Measurements from ENCODE around the gene LRRC18. TPM values are rescaled to one million over a fixed set of nuclear protein-coding genes. Genes with fewer than 3 reads are reported as not detected.

Gene LRRC18
- polyA plus RNA-seq, 1 of the 3 experiments (the other 2 are of a cell fraction) = not detected

DNA sequence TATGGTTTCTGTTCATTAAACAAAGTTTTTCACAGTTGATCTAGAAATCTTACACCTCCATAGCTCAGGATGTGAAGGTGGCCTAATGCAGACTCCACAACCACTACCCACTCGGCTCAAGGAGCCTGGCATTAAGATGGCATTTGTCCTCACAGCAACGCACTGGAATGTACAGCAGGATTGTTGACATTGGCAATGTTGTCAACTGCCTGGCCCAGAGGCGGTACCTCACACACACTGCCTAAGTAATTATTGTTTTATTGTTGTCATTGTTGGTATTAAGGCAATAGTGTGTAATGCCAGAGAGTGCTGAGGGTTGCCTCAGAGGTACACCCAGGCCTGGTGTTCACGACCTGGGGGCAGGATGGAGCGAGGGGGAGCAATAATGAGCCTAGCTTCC lies 38.3 kb downstream of the LRRC18 start:
- no peak for DNase-seq
- Histone ChIP-seq H3K79me2 (ENCODE audit: insufficient read depth) (no peaks in the 10 kb centered on the region), H3K4me1 (ENCODE audit: control insufficient read depth in 1 of 2, insufficient read depth in 2 of 2, low read depth in 1 of 2, low read length in 1 of 2) (no peaks in the 10 kb centered on the region), H3K9me2 (no peaks in the 10 kb centered on the region), H3K4me2 (no peak overlapping the region), H4K20me1 (ENCODE audit: insufficient read depth) (no peaks in the 10 kb centered on the region), H3K9me3 (no peaks in the 10 kb centered on the region), H3K27ac (ENCODE audit: low read depth in 2 of 2, low read length in 1 of 2) (no peak overlapping the region), H3K9ac (no peak overlapping the region), H2AFZ (ENCODE audit: low read depth) (no peak overlapping the region), H3F3A (replicated peaks; ENCODE audit: insufficient read depth) (no peaks in the 10 kb centered on the region), H3K36me3 (replicated peaks in 1 of 2; ENCODE audit: control insufficient read depth in 1 of 2, insufficient read depth in 2 of 2, low read length in 1 of 2) (no peaks in the 10 kb centered on the region), H3K27me3 (ENCODE audit: insufficient read depth) (no peaks in the 10 kb centered on the region), H3K4me3 (ENCODE audit: low read depth in 2 of 2, low read length in 1 of 2) (no peak overlapping the region)
- 29% methylated on average over 5 of the region's 5 CpGs for WGBS (ENCODE audit: low lambda C conversion rate)
- TF ChIP-seq, protein P1, sequence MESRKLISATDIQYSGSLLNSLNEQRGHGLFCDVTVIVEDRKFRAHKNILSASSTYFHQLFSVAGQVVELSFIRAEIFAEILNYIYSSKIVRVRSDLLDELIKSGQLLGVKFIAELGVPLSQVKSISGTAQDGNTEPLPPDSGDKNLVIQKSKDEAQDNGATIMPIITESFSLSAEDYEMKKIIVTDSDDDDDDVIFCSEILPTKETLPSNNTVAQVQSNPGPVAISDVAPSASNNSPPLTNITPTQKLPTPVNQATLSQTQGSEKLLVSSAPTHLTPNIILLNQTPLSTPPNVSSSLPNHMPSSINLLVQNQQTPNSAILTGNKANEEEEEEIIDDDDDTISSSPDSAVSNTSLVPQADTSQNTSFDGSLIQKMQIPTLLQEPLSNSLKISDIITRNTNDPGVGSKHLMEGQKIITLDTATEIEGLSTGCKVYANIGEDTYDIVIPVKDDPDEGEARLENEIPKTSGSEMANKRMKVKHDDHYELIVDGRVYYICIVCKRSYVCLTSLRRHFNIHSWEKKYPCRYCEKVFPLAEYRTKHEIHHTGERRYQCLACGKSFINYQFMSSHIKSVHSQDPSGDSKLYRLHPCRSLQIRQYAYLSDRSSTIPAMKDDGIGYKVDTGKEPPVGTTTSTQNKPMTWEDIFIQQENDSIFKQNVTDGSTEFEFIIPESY (IDR thresholded peaks at IDR 0.05; ENCODE audit: borderline replicate concordance, low read depth) = no peak
- TF ChIP-seq SMC3 (IDR thresholded peaks at IDR 0.05; ENCODE audit: low read depth, low read length) (no peak), MXI1 (IDR thresholded peaks at IDR 0.05; ENCODE audit: low read depth, low read length) (no peak)
- TF ChIP-seq, protein P2, sequence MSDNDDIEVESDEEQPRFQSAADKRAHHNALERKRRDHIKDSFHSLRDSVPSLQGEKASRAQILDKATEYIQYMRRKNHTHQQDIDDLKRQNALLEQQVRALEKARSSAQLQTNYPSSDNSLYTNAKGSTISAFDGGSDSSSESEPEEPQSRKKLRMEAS (IDR thresholded peaks at IDR 0.05; ENCODE audit: low read depth) = no peak
- TF ChIP-seq, protein P3, sequence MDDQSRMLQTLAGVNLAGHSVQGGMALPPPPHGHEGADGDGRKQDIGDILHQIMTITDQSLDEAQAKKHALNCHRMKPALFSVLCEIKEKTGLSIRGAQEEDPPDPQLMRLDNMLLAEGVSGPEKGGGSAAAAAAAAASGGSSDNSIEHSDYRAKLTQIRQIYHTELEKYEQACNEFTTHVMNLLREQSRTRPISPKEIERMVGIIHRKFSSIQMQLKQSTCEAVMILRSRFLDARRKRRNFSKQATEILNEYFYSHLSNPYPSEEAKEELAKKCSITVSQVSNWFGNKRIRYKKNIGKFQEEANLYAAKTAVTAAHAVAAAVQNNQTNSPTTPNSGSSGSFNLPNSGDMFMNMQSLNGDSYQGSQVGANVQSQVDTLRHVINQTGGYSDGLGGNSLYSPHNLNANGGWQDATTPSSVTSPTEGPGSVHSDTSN (IDR thresholded peaks at IDR 0.05) = no peak
- POLR2A ChIA-PET = no interaction called here
- CTCF ChIA-PET = interaction anchor here (1.1 kb wide), 1 partner anchor 263 kb away, joined by 3 read pairs; no protein-coding TSS in a partner anchor

DNA sequence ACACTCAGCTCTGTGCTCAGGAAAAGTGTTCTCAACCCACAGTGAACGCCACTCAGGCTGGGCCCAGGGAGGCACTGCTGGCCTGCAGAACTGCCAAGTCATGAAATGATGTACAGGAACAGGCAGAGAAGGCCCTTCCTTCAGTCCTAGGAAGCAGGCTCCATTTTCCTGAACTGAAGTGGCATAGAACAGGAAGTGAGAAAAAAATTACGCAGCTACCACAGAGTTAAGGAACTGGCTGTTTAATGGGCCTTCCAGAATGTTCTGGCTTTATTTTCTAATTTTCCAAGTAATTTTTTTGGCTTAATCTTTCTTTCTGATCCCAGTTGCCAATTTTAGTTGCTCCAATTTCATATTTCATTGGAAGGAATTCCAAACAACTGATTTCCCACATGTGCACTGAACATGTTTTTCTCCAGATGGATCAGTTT lies 39.3 kb downstream of the LRRC18 start:
- Histone ChIP-seq H3K36me3 (replicated peaks in 1 of 2; ENCODE audit: control insufficient read depth in 1 of 2, insufficient read depth in 2 of 2, low read length in 1 of 2) (no peaks in the 10 kb centered on the region), H3K79me2 (ENCODE audit: insufficient read depth) (no peaks in the 10 kb centered on the region), H3F3A (replicated peaks; ENCODE audit: insufficient read depth) (no peaks in the 10 kb centered on the region), H3K4me1 (ENCODE audit: control insufficient read depth in 1 of 2, insufficient read depth in 2 of 2, low read depth in 1 of 2, low read length in 1 of 2) (no peaks in the 10 kb centered on the region), H3K27ac (ENCODE audit: low read depth in 2 of 2, low read length in 1 of 2) (no peak overlapping the region), H3K9me3 (no peaks in the 10 kb centered on the region), H3K4me3 (ENCODE audit: low read depth in 2 of 2, low read length in 1 of 2) (no peak overlapping the region), H3K27me3 (ENCODE audit: insufficient read depth) (no peaks in the 10 kb centered on the region), H3K4me2 (no peak overlapping the region), H3K9ac (no peak overlapping the region), H4K20me1 (ENCODE audit: insufficient read depth) (no peaks in the 10 kb centered on the region), H2AFZ (ENCODE audit: low read depth) (no peak overlapping the region), H3K9me2 (no peaks in the 10 kb centered on the region)
- TF ChIP-seq TAF1 (IDR thresholded peaks at IDR 0.05; ENCODE audit: borderline replicate concordance, low read depth, low read length) (no peak), SMC3 (IDR thresholded peaks at IDR 0.05; ENCODE audit: low read depth, low read length) (no peak), MEF2A (IDR thresholded peaks at IDR 0.05; ENCODE audit: borderline replicate concordance, low read depth) (no peak), GABPA (IDR thresholded peaks at IDR 0.05; ENCODE audit: low read depth) (no peak), EP300 (IDR thresholded peaks at IDR 0.05; ENCODE audit: borderline replicate concordance in 1 of 2, low read depth in 1 of 2, low read length in 1 of 2) (no peak)
- TF ChIP-seq, protein P4, sequence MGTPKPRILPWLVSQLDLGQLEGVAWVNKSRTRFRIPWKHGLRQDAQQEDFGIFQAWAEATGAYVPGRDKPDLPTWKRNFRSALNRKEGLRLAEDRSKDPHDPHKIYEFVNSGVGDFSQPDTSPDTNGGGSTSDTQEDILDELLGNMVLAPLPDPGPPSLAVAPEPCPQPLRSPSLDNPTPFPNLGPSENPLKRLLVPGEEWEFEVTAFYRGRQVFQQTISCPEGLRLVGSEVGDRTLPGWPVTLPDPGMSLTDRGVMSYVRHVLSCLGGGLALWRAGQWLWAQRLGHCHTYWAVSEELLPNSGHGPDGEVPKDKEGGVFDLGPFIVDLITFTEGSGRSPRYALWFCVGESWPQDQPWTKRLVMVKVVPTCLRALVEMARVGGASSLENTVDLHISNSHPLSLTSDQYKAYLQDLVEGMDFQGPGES (IDR thresholded peaks at IDR 0.05; ENCODE audit: low read depth, low read length) = no peak
- ChIA-PET POLR2A (no interaction called here), CTCF (no interaction called here)
- no peak for DNase-seq
- WGBS (ENCODE audit: low lambda C conversion rate) = 38% methylated on average over 2 of the region's 2 CpGs

All from SK-N-SH (cell line).